ENCODE data around the gene MMP26. TPM values are rescaled to one million over a fixed set of nuclear protein-coding genes. Genes with fewer than 3 reads are reported as not detected.

The MMP26 gene
- total and polyA plus RNA-seq, 10 of the 15 experiments (the other 5 are each of a cell fraction or from before 2014, with no cell fraction given): not detected

GRCh38 chr11:4695442-4695841 lies 9.1 kb upstream of the MMP26 start:
- Histone ChIP-seq H3K4me1 (ENCODE audit: control insufficient read depth, insufficient read depth, low read length) (no peaks in the 10 kb centered on the region; the same call in 1 of the 2 replicates), H3K4me3 (no peak overlapping the region), H3K9ac (ENCODE audit: control insufficient read depth, insufficient read depth, low read length) (no peak overlapping the region), H3K4me2 (ENCODE audit: control insufficient read depth, insufficient read depth) (no peak overlapping the region), H2AFZ (ENCODE audit: control insufficient read depth, low read depth, low read length) (no peak overlapping the region), H3K27me3 (replicated peaks in 1 of 2; ENCODE audit: control insufficient read depth in 2 of 2, insufficient read depth in 2 of 2, low read length in 1 of 2) (no peaks in the 10 kb centered on the region; a peak in 1 of 4 replicates), H3K79me2 (ENCODE audit: control insufficient read depth, insufficient read depth, low read length) (no peaks in the 10 kb centered on the region), H3K36me3 (ENCODE audit: control insufficient read depth in 2 of 2, insufficient read depth in 2 of 2, low read length in 1 of 2) (no peaks in the 10 kb centered on the region), H4K20me1 (ENCODE audit: control insufficient read depth, insufficient read depth) (no peaks in the 10 kb centered on the region), H3K27ac (ENCODE audit: control insufficient read depth, insufficient read depth) (no peak overlapping the region), H3K9me3 (replicated peaks; ENCODE audit: control insufficient read depth, insufficient read depth, low read length) (no peaks in the 10 kb centered on the region)
- no TSS peak for BruUV-seq (replicated peaks)
- DNase-seq (ENCODE audit: low read depth, low spot score) (no peak), ATAC-seq (no peak), FAIRE-seq (no peak)
- intact Hi-C loops (cut with micrococcal nuclease; ENCODE audit: unreplicated experiment) (no loop called here), in situ Hi-C loops (cut with MboI) (no loop called here)
- POLR2A ChIA-PET: no interaction called here
- TF ChIP-seq MAX (IDR thresholded peaks at IDR 0.05; ENCODE audit: low read depth, low read length) (no peak), ELK1 (IDR thresholded peaks at IDR 0.05; ENCODE audit: low read depth, low read length) (no peak)
- RAD21 ChIA-PET (ENCODE audit: unreplicated experiment): no interaction called here
- SMC1A ChIA-PET (ENCODE audit: uncharacterized antibody, unreplicated experiment): no interaction called here
- WGBS (ENCODE audit: insufficient coverage, insufficient replicate concordance, low lambda C conversion rate, missing lambda C conversion rate): 37% methylated on average over 1 of the region's 1 CpG
- CTCF ChIA-PET: interaction anchor here (0.6 to 1.1 kb wide), 2 partner anchors 16 to 1932 kb away, joined by 3 read pairs; no protein-coding TSS in a partner anchor

GRCh38 chr11:4697585-4697984 lies 7.0 kb upstream of the MMP26 start, which contains the start of gene OR51E2:
Gene OR51E2 (minus strand): TSS chr11:4697853. CDS start chr11:4682711, 15,142 bp downstream.
- ChIA-PET POLR2A (no interaction called here), CTCF (interaction anchor here (1.4 kb wide), 1 partner anchor 61 kb away, joined by 4 read pairs; the partner anchor contains the start of gene OR51D1), SMC1A (ENCODE audit: uncharacterized antibody, unreplicated experiment) (interaction anchor here (1.7 kb wide), 1 partner anchor 11 kb away, joined by 7 read pairs; no protein-coding TSS in a partner anchor), RAD21 (ENCODE audit: unreplicated experiment) (no interaction called here)
- Histone ChIP-seq H3K36me3 (ENCODE audit: control insufficient read depth in 2 of 2, insufficient read depth in 2 of 2, low read length in 1 of 2) (no peaks in the 10 kb centered on the region), H3K4me2 (ENCODE audit: control insufficient read depth, insufficient read depth) (no peak within 1 kb of the TSS), H3K79me2 (ENCODE audit: control insufficient read depth, insufficient read depth, low read length) (no peaks in the 10 kb centered on the region), H4K20me1 (ENCODE audit: control insufficient read depth, insufficient read depth) (no peaks in the 10 kb centered on the region), H3K4me1 (ENCODE audit: control insufficient read depth, insufficient read depth, low read length) (no peaks in the 10 kb centered on the region; the same call in 1 of the 2 replicates), H2AFZ (ENCODE audit: control insufficient read depth, low read depth, low read length) (no peak within 1 kb of the TSS), H3K9me3 (replicated peaks; ENCODE audit: control insufficient read depth, insufficient read depth, low read length) (no peaks in the 10 kb centered on the region), H3K4me3 (no peak within 1 kb of the TSS), H3K27ac (ENCODE audit: control insufficient read depth, insufficient read depth) (no peak within 1 kb of the TSS), H3K9ac (ENCODE audit: control insufficient read depth, insufficient read depth, low read length) (no peak within 1 kb of the TSS), H3K27me3 (replicated peaks in 1 of 2; ENCODE audit: control insufficient read depth in 2 of 2, insufficient read depth in 2 of 2, low read length in 1 of 2) (no peaks in the 10 kb centered on the region; a peak in 1 of 4 replicates)
- BruUV-seq (replicated peaks): no TSS peak
- no peak for FAIRE-seq
- DNase-seq (ENCODE audit: low read depth, low spot score): no peak
- ATAC-seq: no peak
- WGBS (ENCODE audit: insufficient coverage, insufficient replicate concordance, low lambda C conversion rate, missing lambda C conversion rate): 62% methylated on average over 3 of the region's 3 CpGs
- intact Hi-C loops (cut with micrococcal nuclease; ENCODE audit: unreplicated experiment): no loop called here
- in situ Hi-C loops (cut with MboI): no loop called here
- TF ChIP-seq, protein P1, sequence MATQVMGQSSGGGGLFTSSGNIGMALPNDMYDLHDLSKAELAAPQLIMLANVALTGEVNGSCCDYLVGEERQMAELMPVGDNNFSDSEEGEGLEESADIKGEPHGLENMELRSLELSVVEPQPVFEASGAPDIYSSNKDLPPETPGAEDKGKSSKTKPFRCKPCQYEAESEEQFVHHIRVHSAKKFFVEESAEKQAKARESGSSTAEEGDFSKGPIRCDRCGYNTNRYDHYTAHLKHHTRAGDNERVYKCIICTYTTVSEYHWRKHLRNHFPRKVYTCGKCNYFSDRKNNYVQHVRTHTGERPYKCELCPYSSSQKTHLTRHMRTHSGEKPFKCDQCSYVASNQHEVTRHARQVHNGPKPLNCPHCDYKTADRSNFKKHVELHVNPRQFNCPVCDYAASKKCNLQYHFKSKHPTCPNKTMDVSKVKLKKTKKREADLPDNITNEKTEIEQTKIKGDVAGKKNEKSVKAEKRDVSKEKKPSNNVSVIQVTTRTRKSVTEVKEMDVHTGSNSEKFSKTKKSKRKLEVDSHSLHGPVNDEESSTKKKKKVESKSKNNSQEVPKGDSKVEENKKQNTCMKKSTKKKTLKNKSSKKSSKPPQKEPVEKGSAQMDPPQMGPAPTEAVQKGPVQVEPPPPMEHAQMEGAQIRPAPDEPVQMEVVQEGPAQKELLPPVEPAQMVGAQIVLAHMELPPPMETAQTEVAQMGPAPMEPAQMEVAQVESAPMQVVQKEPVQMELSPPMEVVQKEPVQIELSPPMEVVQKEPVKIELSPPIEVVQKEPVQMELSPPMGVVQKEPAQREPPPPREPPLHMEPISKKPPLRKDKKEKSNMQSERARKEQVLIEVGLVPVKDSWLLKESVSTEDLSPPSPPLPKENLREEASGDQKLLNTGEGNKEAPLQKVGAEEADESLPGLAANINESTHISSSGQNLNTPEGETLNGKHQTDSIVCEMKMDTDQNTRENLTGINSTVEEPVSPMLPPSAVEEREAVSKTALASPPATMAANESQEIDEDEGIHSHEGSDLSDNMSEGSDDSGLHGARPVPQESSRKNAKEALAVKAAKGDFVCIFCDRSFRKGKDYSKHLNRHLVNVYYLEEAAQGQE (IDR thresholded peaks at IDR 0.05; ENCODE audit: low read depth, low read length): no peak
- TF ChIP-seq ZNF24 (IDR thresholded peaks at IDR 0.05) (no peak), CTCF (IDR thresholded peaks at IDR 0.05 in 2 of 3, conservative IDR thresholded peaks at IDR 0.05 in 1 of 3; ENCODE audit: control insufficient read depth in 2 of 3, extremely low read depth in 1 of 3, insufficient read depth in 1 of 3, low read depth in 3 of 3, low read length in 3 of 3) (no peak), WRNIP1 (IDR thresholded peaks at IDR 0.05; ENCODE audit: borderline replicate concordance, low read depth, low read length) (no peak), ZBED1 (IDR thresholded peaks at IDR 0.05; ENCODE audit: borderline replicate concordance) (no peak), RB1 (IDR thresholded peaks at IDR 0.05; ENCODE audit: borderline replicate concordance) (no peak), NR2C1 (IDR thresholded peaks at IDR 0.05) (no peak), HDAC2 (IDR thresholded peaks at IDR 0.05) (no peak), RELA (IDR thresholded peaks at IDR 0.05; ENCODE audit: borderline replicate concordance, partially characterized antibody) (no peak)
